ENCODE results near the gene ABCG4.
"Not testable (repeated sequence)": the region's sequence is repeated elsewhere in the genome, so short reads cannot be mapped to it uniquely, and the experiment has no call there.

Gene ABCG4

DNA sequence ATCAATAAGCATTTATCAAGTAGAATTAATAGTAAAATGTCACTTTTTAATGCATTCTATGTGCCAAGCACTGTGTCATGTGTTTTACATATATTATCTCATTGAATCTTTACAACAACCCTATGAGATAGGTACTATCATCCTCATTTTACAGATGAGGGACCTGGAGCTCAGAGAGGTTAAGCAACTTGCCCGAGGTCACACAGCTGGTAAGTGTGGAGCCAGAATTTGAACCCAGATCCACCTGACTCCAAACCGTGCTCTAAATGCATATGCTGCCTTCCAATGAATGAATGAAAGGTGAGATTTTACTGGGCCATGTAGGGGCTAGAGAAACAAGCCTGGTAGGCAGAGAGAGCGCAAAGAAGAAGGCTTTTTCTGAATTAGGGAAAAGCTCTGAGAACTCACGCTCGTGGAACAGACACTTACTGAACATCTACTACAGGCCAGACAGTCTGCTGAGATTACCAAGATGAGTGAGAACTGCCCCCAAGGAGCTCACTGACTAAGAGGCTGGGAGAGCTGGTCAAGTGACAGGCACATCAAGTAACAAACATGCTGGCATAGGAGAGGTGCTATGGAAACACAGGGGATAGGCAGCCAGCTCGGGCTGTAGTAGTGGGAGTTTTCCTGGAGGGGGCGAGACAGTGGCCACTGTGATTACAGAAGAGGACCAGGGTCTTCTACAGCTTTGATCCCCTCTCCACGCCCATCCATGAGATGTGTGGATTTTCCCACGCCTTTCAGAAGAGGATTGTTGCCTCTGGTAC lies 4.4 kb downstream of the ABCG4 start:
- no peak for DNase-seq (ENCODE audit: low read depth, low spot score)

DNA sequence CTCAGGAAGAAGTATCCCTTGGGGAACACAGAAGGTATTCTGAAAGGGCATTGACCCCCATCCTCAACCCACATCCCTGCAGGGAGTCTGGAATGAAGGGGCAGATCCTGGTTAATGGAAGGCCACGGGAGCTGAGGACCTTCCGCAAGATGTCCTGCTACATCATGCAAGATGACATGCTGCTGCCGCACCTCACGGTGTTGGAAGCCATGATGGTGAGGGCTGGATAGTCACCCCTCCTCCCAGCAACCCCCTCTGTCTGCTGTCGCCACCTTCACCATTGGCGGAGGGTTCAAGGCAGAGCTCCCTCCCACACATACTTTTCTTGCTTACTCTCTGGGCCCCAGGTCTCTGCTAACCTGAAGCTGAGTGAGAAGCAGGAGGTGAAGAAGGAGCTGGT lies 5.3 kb downstream of the ABCG4 start:
- DNase-seq (ENCODE audit: low read depth, low spot score): no peak

DNA sequence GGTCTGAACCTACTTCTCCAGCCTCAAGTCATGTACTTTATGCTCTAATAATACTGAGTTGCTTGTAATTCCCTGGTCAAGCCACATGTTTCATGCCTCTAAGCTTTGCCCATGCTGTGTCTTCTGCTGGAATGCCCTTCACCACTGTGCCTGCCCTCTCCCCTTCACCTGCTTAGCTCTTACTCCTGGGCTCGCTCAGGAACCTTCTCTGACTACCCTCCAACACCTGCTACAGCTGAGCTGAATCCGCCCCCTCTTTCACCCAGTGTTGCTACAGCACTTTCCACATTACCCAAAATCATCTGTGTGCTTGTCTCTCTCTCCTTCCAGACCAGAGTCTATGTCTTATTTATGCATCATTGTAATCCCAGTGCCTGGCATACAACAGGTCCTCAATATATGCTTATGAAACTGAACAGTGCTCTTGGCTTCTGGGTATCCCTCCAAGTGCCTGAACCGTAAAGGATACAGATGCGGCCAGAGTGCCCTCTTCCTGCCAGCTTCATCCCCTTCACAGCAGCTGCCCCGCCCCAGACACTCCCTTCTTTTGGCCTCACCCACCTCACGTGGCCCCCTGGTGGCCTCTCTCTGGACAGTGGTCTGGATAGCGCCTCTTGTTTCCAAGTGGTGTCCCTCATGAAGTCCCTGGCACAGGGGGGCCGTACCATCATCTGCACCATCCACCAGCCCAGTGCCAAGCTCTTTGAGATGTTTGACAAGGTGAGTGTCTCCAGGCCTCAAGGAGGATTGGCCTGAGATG lies 7.1 kb downstream of the ABCG4 start:
- no peak for DNase-seq (ENCODE audit: low read depth, low spot score)

DNA sequence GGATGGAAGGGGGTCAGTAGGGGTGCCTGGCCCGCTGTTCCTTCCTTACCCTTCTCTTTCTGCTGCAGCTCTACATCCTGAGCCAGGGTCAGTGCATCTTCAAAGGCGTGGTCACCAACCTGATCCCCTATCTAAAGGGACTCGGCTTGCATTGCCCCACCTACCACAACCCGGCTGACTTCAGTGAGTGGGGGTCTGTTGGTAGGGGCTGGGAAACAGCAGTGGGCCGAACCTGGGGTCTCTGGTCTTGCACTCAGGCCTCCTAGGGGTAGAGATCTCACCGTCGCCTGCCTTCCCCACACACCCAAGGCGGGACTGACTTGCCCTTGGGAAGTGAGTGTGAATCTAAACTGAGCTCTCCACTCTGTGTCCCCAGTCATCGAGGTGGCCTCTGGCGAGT lies 7.6 kb downstream of the ABCG4 start:
- no peak for DNase-seq (ENCODE audit: low read depth, low spot score)

DNA sequence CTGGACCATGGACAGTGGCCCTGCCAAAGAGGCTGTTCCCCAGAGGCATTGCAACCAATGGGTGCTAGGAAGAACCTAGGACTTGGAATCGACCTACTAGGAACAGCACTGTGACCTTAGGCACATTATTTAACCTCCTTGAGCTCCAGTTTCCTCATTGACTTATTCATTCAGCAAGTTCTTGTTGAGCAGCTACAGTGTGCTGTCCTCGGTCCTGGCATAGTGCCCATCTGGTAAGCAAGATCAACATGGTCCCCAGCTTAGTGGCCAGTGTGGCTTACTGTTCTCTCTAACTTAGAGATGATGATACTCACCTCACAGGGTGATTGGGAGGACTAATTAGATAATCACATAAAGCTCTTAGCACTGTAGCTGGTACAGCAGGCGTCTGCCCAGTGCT lies 8.2 kb downstream of the ABCG4 start:
- DNase-seq (ENCODE audit: low read depth, low spot score): no peak

DNA sequence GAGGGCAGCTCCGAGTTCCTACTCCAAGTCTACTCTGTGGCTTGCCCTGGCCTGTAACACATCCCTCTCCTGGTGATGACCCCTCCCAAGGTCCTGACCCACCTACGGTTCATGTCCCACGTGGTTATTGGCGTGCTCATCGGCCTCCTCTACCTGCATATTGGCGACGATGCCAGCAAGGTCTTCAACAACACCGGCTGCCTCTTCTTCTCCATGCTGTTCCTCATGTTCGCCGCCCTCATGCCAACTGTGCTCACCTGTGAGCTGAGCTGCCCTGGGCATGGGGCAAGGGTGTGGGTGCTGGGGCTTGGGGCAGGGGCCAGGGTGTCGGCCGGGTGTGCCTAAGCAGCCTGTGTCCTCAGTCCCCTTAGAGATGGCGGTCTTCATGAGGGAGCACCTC lies 9.6 kb downstream of the ABCG4 start:
- DNase-seq (ENCODE audit: low read depth, low spot score): no peak

DNA sequence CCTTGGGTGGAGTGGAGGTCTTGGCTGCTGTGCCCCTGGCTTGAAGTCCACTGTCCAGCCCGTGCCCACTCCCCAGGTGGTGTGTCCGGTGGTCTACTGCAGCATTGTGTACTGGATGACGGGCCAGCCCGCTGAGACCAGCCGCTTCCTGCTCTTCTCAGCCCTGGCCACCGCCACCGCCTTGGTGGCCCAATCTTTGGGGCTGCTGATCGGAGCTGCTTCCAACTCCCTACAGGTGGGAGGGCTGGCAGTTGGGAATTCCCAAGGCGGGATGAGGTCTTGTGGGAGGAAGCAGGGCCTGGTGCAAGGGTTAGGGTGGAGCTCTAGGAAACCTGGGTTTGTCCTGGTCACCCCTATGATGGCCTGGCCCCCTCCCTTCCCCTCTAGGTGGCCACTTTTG lies 11.3 kb downstream of the ABCG4 start:
- DNase-seq (ENCODE audit: low read depth, low spot score): no peak

DNA sequence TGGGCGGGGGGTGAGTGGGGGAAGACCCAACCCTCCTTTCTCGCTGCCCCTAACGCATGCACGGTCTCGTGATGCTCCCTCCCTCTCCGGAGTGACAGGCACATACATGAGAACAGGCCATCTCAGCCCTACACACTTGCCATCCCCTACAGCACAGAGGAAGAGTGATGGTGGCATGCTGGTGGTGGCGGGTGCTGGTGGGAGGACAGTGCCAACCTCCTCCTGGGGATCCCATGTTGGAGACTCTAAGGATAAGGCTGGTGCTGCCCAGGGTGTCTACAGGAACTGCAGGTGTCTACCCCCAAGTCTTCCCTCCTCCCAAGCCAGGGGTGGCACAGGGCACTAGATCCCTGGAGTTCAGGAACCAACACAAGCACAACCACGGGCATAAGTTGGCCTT lies 13.0 kb downstream of the ABCG4 start:
- no peak for DNase-seq (ENCODE audit: low read depth, low spot score)

DNA sequence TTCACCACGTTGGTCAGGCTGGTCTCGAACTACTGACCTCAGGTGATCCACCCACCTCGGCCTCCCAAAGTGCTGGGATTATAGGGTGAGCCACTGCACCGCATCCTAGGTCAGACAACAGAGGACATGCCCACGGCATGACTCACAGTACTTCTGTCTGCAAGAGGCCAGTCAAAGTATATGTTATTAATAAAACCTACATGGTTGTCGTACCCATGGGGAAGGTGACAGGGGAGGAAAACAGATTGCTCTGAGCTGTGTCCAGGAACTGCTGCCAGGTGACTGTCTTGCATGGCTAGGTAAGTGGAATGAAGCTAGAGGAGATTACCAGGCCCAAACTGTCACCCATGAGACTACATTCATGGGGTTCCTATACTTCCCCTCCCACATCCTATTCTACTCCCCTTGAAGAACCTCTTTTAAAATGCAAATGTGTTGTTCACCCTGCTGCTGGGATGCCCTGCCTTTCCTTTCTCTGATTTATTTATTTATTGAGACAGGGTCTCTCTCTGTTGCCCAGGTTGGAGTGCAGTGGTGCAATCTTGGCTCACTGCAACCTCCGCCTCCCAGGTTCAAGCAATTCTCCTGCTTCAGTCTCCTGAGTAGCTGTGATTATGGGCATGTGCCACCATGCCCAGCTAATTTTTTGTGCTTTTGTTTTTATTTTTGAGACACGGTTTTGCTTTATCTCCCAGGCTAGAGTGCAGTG lies 17.7 kb downstream of the ABCG4 start:
- no peak for DNase-seq (ENCODE audit: low read depth, low spot score)

DNA sequence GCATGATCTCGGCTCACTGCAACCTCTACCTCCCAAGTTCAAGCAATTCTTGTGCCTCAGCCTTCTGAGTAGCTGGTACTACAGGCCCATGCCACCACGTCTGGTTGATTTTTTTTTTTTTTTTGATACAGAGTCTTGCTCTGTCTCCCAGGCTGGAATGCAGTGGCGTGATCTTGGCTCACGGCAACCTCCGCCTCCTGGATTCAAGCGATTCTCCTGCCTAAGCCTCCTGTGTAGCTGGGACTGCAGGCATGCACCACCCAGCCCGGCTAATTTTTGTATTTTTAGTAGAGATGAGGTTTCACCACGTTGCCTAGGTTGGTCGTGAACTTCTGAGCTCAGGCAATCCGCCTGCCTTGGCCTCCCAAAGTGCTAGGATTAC lies 18.2 kb downstream of the ABCG4 start:
- not testable (repeated sequence) for DNase-seq (ENCODE audit: low read depth, low spot score)

DNA sequence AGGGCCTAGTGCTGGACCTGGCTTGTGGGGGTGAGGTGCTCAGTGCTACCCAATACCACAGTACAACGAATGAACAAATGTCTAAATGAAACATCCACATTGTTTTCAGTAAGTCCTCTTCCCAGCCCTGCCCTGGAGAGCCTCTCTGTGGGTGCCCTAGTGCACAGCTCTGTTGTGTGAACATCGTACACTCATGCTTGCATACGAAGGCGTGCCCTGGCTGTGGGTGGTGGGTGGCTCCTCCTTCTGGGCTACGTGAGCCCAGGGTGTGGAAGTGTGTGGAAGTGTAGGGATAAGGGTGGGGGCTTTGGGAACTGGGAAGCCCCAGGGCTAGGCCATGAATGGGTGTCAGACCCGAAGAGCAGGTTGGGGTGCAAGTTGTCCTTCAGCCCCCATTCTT lies 19.1 kb downstream of the ABCG4 start:
- no peak for DNase-seq (ENCODE audit: low read depth, low spot score)

DNA sequence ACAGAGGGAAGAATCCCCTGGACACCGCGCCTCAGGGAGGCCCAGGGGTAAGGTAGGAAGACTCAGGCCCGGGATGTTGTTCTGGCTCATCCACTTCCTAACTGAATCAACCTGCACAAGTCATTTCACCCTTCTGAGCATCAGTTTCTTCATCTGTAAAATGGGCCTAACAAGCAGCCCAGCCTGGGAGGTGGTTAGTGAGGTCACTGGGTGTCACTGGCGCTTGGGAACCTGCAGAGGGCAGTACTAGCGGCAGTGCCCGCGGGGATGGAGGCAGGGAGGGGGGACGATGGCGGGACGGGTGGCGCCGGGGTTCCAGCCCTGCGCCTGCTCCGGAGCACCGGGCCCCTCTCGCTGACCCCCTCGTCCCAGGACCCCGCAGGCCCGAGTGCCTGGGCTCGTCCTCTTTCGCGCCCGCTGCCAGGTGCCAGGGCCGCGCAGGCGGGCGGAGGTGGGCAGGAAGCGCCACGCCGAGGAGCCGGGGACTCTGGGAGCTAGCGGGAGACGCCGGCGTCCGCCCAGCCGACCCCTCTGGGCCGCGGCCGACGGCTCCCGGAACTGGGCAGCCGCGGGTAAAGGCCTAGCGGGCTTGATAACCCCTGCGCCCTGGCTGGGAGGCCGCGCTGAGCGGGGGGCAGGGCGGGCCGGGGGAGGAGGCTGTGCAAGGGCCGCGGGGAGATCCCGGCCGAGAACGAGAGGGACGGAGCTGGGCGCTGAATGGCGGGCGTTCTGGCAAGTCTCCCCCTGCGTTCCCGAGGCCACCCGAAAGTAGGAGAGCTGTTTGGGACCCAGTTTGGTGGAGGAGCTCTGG lies 19.8 kb downstream of the ABCG4 start, which contains the start of gene NLRX1:
Gene NLRX1, plus strand, starts transcription at position 255 of the 811 bp plus-strand sequence. CDS start 2,679 bp downstream, outside the sequence.
- DNase-seq (ENCODE audit: low read depth, low spot score): no peak

DNA sequence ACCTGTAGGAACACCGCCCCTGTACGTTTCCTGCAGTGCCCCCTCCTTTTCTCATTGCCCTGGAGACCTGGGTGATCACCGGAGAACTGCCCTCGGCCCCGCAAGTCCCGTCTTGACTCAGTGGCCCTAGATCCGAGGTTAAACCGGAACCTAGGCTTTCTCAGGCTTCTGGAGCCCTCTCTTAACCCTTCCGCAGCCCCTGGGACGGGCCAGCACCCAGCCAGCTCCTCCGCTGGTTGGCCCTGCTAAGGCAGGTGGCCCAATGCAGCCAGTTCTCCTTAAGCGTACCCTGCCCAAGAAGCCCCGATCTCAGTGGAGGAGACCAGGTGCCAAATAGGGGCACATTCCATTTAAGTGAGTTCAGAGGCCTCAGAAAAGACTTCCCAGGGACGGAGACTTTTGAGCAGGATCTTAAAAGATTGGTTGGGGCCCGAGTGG lies 20.4 kb downstream of the ABCG4 start:
- no peak for DNase-seq (ENCODE audit: low read depth, low spot score)

DNA sequence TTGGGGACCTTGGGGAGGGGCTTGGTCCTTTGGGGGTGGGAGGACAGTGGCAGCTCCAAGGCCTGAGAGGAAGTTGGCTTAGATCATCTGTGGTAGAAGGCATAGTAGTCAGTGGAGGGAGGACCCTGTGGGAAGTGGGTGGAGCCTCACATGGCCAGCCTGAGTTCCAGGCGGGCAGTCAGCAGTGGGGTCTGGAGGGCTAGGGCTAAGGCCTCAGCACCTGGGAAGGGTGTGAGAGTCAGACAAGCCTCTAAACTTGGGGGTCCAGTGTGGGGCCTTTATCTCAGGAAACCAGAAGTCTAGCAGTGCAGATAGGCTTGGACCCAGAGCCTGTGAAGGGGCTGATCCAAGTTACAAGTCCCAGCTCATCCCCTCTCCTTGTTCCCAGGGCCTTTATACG lies 23.7 kb downstream of the ABCG4 start:
- DNase-seq (ENCODE audit: low read depth, low spot score): no peak

DNA sequence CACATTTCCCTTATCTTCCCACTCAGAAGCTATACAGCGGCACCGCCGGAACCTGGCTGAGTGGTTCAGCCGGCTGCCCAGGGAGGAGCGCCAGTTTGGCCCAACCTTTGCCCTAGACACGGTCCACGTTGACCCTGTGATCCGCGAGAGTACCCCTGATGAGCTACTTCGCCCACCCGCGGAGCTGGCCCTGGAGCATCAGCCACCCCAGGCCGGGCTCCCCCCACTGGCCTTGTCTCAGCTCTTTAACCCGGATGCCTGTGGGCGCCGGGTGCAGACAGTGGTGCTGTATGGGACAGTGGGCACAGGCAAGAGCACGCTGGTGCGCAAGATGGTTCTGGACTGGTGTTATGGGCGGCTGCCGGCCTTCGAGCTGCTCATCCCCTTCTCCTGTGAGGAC lies 24.6 kb downstream of the ABCG4 start:
- DNase-seq (ENCODE audit: low read depth, low spot score): no peak

DNA sequence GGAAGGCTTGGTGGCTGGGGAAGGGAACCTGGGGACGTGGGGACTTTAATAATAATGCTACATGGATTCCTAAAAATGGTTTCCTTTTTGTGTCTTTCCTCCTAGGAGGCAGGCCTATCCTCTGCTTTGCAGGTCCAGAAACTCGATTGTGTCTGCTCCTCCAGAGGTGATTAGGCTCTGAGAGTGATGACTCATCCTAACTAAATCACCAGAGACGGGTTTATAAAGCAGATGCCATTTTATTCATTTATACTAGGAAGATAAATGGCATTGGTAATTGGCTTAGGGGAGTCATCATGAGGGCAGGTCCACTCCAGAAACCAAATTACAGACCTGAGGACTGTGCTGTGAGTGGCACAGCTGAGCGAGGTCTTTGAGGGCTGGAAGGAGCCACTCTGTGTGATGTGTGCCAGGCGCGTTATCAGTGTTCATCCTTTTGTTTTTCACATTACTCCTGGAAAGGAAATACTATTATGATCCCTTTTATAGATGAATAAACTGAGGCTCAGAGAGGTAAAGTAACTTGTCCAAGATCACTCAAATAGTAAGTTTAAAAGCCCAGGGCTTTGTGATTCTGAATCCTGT lies 26.7 kb downstream of the ABCG4 start:
- DNase-seq (ENCODE audit: low read depth, low spot score): no peak

DNA sequence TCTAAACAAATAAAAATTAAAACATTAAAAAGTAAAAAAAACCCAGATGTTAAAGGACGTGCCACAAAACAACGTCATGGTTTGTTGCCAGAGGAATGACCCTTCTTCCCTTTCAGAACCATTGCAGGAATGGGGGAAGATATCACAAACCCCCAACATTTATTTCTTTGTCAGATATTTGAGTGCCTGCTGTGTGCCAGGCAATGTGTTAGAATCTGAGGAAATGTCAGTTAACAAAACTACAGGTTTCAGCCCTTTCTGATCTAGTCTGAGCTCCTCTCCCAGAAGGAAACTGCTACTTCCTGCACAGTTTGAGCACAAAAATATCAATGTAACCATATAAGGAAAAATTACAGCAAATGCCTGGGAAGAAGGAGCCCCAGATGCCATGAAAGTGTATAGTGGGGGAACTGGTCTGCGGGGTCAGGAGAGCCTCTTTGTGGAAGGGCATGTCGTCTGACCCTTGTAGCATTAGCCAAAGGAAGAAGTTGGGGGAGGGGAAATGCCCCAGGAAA lies 29.4 kb downstream of the ABCG4 start:
- no peak for DNase-seq (ENCODE audit: low read depth, low spot score)

DNA sequence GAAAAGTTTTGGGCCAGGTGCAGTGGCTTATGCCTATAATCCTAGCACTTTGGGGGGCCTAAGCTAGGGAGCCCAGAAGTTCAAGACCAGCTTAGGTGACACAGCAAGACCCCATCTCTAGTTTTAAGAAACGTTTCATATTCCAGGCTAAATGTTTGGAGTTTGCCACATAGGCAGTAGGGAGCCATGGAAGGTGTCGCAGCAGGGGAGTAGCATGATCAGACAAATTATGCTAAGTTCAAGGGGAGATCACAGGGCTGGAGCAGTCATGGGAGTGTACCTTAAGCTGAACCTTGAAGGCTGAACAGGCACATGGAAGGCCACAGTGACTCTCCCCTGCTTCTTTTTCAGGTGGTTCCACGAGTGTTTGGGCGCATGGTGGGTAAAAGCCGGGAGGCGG lies 30.5 kb downstream of the ABCG4 start:
- no peak for DNase-seq (ENCODE audit: low read depth, low spot score)

DNA sequence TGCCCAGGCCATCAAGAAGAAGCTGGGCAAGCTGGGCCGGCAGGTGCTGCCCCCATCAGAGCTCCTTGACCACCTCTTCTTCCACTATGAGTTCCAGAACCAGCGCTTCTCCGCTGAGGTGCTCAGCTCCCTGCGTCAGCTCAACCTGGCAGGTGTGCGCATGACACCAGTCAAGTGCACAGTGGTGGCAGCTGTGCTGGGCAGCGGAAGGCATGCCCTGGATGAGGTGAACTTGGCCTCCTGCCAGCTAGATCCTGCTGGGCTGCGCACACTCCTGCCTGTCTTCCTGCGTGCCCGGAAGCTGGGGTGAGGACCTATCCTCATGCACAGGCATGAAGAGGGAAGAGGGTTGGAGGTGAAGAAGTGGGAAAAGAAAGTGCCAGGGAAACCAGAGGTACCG lies 31.1 kb downstream of the ABCG4 start:
- DNase-seq (ENCODE audit: low read depth, low spot score): no peak

DNA sequence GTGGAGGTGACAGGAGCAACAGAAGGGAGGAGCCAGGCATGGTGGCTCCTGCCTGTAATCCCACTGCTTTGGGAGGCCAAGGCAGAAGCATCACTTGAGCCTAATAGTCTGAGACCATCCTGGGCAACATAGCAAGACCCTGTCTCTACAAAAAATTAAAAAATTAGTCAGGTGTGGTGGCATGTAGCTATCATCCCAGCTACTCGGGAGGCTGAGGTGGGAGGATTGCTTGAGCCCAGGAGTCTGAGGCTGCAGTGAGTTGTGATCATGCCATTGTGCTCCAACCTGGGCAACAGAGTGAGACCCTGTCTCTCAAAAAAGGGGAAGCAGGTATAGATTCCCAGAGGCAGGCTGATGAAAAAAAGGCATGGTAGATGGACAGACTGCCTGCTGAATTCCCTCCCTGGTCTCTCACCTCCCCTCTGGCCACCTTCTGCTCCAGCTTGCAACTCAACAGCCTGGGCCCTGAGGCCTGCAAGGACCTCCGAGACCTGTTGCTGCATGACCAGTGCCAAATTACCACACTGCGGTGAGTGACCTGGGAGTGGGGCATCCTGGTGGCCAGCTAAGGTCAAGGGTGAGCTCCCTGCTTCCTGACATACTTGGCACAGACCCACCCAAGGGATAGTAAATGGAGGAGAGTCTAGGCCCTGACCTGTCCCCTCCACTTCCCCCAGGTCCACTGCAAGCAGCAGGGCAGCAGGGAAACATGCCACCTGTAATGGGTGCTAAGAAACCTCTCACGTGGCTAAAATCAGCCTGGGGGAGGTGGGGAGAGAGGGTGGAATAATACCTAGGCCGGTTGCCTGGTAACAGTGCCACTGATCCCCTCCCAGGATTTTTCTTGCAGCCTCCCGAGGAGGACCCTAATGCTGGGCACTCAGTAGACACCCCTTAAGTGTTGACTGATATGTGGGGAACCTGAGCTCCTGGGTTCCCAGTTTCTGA lies 32.2 kb downstream of the ABCG4 start:
- DNase-seq (ENCODE audit: low read depth, low spot score): no peak
